SHP77 (cell line): ENCODE results near the gene BBOX1.
"Not testable (repeated sequence)": the region's sequence is repeated elsewhere in the genome, so short reads cannot be mapped to it uniquely, and the experiment has no call there.

Source experiments
- DNase-seq, 2 experiments: peaks; one replicate each; lab custom pipeline; 2025; lab: John Stamatoyannopoulos, UW

The BBOX1 gene

DNA sequence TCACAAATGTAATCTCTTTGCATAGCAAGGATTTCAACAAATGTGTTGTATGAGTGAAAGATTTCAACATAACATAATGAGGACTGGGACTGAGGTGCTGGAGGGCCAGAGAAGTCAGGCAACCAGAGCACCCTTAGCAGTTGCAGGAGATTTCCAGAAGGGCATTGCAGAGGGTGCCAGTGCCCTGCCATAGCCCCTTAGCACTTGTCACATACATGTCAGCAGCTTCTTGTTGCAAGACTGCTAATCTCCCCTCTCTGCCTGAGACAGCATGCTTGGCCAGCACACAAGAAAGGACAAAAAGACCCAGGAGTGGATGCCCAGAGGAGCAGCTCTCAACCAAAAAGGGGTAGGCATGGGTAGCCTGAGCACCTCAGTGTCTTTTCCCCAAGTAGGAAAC, 43.2 kb downstream of the BBOX1 start:
- DNase-seq = no peak

DNA sequence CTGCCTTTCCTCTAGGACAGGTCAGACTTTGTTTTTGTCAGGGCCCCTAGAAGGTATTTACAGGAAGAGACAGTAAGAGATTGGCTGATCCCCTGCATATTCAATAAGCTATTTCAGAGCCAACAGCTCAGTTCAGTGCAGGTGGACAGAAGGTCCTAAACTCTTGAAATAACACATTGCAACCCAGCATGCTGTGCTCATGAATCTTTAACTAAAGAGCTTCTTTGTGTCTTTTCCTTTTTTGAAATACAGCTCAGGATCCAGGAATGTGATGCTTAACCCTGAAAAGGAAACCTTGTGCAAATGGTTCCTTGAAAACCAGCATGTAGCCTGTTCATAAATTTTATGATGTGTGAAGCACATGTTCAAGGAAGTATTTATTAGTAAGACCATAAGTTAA, 43.9 kb downstream of the BBOX1 start:
- no peak for DNase-seq

DNA sequence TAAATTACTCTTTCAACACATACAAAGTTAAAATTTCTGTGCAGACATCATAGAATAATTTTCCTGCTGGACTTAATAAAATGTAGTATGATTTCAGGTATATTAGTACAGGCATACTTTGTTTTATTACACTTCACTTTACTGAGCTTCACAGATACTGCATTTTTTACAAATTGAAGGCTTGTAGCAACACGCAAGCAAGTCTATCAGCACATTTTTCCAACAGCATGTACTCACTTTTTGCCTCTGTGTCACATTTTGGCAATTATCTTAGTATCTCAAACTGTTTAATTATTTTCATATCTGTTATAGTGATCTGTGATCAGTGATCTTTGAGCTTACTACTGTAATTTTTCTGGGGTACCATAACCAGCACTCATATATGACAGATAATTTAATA, 44.5 kb downstream of the BBOX1 start:
- DNase-seq = no peak

GRCh38 chr11:27085605-27086004, 45.0 kb downstream of the BBOX1 start:
- DNase-seq = no peak

DNA sequence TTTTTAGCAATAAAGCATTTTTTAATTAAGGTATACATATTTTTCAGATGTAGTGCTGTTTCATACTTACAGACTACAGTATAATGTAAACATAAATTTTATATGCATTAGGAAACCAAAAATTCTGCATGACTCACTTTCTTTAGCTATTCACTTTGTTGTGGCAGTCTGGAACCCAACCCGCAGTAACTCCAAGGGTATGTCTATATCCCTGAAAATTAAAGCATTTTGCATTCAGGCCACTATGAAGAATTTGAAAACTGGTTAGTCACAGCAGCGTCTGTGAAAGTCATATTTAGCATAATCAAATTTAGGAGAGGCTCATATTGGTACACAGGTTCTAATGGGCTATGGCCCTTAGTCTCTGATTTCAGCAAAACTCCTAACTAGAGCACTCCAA, 46.8 kb downstream of the BBOX1 start:
- DNase-seq = no peak

DNA sequence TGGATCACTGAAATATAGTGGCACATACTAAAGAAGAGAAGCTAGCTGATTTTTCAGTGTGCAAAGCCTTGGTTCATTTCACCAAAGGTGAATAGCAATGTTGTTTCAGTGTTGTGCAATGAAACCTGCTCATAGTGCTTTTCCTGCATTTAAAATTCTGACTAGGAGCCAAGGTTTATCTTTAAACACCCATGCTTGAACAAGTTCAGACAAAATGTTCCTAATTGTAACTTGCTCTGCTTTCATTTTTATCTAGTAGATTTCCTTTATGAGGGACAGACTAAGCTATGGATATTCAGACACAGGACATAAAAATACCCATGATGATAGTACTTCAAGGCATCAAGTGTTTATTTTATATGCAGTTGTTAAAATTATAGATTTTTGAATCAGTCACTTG, 47.7 kb downstream of the BBOX1 start:
- no peak for DNase-seq

- DNase-seq = no peak
Measured at GRCh38 chr11:27089746-27090145, 49.1 kb downstream of the BBOX1 start.

GRCh38 chr11:27090357-27090948, 49.8 kb downstream of the BBOX1 start:
- not testable (repeated sequence) for DNase-seq

- no peak for DNase-seq
Measured at GRCh38 chr11:27094120-27094519, 53.5 kb downstream of the BBOX1 start.

- no peak for DNase-seq
Measured at GRCh38 chr11:27095059-27095458, 54.4 kb downstream of the BBOX1 start.

DNA sequence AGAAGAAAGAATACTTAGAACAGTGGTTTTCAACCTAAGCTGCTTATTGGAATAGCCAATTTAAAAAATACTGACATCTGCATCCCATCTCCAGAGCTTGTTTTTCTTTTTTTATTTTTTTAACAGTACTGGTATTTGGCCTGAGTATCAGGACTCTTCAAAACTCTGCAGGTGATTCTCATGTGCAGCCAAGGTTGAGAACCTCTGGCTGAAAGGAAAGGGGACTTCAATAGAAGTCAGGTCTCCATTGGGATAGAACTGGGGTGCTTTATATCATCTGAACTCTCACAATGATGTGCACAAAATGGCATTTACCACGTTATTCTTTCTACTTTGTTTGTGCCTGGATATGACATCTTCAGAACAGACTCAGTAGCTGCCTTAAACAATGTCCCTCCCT, 55.3 kb downstream of the BBOX1 start:
- no peak for DNase-seq

- DNase-seq = no peak
Measured at GRCh38 chr11:27097551-27097950, 56.9 kb downstream of the BBOX1 start.

DNA sequence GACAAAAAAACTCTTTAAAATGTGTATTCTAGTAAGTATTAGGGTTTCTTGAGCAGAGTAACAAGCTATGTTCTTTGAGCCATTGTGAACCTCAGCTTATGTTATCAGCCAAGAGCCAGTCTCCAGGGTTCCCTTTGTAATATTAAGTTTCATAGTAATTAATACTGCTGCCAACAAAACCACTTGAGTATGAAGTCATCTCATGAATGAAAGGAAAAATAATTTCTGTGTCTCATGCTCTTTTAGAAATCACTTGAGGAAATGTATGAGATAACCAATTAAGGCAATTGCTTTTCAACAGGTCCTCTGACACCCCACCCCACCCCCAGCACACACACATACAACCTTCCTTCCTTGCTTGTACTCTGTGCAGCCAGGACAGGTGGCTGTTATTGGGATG, 59.9 kb downstream of the BBOX1 start:
- DNase-seq = no peak

DNA sequence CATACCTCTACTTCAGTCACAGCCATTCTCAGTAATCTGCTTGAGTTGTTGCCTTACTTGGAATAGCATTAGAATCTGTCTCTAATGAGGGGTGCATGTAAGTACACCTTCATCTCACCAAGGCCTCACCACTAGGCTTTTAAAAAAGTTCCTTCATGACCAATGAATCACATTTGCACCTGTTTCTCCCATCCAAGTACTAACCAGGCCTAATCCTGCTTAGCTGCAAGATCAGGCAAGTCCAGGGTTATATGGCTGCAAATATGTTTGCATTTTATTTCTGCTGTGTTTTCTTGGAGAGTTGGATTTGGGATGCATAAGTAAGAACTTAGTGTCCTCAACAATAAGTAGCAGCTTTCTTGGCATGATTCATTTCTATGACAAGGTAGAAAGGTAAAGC, 66.9 kb downstream of the BBOX1 start:
- DNase-seq = no peak

GRCh38 chr11:27108809-27109208, 68.2 kb downstream of the BBOX1 start:
- no peak for DNase-seq

DNA sequence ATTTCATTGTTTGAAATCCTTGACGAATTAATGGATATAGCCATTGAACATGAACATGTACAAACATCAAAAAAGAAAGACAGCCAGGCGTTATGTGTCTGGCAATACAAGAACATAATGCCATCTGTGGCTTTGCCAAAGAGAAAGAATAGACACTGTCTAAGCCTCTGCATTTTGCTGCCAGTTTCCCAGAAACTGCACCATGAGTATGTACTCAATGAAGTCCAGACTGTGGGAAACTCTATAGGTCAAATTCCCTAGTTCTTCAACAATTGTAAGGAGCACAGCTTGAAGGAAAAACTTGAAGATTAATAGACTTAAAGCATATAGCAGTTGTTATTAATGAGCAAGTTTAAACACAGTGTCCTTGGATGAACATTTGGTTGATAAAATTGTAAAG, 71.3 kb downstream of the BBOX1 start:
- DNase-seq = no peak

DNA sequence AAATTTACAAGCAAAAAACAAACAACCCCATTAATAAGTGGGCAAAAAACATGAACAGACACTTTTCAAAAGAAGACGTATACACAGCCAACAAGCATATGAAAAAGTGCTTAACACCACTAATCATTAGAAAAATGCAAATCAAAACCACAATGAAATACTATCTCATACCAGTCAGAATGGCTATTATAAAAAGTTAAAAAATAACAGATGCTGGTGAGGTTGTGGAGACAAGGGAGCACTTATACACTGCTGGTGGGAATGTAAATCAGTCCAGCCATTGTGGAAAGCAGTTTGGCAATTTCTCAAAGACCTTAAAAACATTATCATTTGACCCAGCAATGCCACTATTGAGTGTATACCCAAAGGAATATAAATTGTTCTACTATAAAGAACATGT, 72.3 kb downstream of the BBOX1 start:
- DNase-seq = no peak

DNA sequence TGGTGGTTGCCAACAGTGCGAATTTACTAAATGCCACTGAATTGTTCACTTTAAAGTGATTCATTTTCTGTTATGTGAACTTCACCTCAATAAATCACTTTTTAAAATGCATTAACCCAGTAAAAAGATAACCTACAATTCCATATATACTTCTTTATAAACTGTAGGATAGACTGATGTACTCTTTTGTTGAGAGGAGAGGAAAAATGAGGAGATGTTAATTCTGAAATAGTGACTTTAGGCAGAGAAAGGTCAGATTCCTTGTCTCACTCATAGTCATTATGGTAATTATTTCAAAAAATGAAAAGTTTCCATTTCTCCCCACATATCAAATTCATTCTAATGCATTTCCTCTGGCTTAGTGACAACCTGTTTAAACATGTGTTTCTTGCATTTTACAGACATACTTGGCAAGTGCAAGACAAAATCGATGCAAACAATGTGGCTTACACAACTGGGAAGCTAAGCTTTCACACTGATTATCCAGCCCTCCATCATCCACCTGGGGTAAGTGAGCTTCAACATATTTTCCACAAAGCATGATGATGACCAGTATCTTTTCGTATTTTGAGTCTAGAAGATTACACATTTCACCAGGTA, 74.5 kb downstream of the BBOX1 start:
- DNase-seq = no peak

- no peak for DNase-seq
Measured at GRCh38 chr11:27116684-27117083, 76.1 kb downstream of the BBOX1 start.

GRCh38 chr11:27118371-27118770, 77.8 kb downstream of the BBOX1 start:
- no peak for DNase-seq

GRCh38 chr11:27118949-27119348, 78.3 kb downstream of the BBOX1 start:
- no peak for DNase-seq

DNA sequence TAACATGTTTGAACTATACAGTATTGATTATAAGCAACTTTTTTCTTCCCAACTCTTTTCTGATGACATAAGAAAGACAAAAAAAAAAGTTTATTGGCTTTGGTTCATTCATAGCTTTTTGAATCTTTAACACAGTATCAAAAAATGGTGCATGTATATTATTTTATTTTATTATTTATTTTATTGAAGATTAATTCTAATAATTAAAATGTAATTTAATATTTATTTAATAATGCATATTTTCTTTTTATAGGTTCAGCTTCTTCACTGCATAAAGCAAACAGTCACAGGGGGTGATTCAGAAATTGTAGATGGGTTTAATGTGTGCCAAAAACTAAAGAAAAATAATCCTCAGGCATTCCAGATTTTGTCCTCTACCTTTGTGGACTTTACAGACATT, 78.8 kb downstream of the BBOX1 start:
- DNase-seq = no peak

GRCh38 chr11:27120211-27120610, 79.6 kb downstream of the BBOX1 start:
- DNase-seq = no peak

DNA sequence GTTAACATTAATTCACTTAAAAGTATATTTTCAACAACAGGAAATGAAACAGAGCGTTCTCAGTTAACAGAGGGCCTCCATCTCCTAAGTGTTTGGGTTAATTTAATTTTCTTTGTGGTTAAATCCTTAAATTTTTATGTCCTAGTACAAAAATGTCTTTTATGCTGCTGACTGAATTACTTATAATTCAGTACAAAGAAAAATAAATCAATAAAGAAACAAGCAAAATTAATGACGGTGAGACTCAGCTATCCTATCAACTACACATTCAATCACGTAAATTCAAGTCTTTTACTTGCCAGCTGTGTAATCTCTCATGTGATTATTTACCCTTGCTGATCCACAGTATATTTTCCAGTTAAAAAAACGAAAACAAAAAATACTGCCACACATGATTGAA, 81.4 kb downstream of the BBOX1 start:
- no peak for DNase-seq
